Upper lobe of left lung (tissue), 4 donors: ENCODE data around the gene VSTM4.

Source experiments
- CTCF ChIP-seq, 6 experiments: fragments of 450-650 bp in 4 of 6; fragments of 200-600 bp in 2 of 6; sonication (generic) in 2 of 6; IDR thresholded peaks; one replicate each; pipeline ENCODE4 v1.5.1; 2016 to 2019; ENCODE audit warnings: antibody characterized with exemption in 6 of 6
- EP300 ChIP-seq, 4 donors: sonication (generic); formaldehyde crosslinking; IDR thresholded peaks; one replicate each; pipeline ENCODE4 v1.5.1; 2017; ENCODE audit warnings: antibody characterized with exemption in 4 of 4, control low read depth in 2 of 4
- POLR2A ChIP-seq, 4 donors: fragments of 450-650 bp; IDR thresholded peaks; one replicate each; pipeline ENCODE4 v1.5.1; 2016 to 2017; ENCODE audit warnings: antibody characterized with exemption in 4 of 4, mild to moderate bottlenecking in 2 of 4
- POLR2AphosphoS5 ChIP-seq, 2 donors: sonication (generic); formaldehyde crosslinking; IDR thresholded peaks; one replicate each; pipeline ENCODE4 v1.5.1; 2017; ENCODE audit warnings: antibody characterized with exemption in 2 of 2

GRCh38 chr10:49106451-49106850 lies 8.9 kb downstream of the VSTM4 start:
- TF ChIP-seq CTCF (IDR thresholded peaks at IDR 0.05) (no peak), POLR2AphosphoS5 (IDR thresholded peaks at IDR 0.05) (no peak), EP300 (IDR thresholded peaks at IDR 0.05) (no peak), POLR2A (IDR thresholded peaks at IDR 0.05) (no peak)
